Measurements from ENCODE around the gene PODNL1.
A peak's percentile ranks its signal among the peaks of the same experiment; 100 is the strongest.

Gene PODNL1

DNA sequence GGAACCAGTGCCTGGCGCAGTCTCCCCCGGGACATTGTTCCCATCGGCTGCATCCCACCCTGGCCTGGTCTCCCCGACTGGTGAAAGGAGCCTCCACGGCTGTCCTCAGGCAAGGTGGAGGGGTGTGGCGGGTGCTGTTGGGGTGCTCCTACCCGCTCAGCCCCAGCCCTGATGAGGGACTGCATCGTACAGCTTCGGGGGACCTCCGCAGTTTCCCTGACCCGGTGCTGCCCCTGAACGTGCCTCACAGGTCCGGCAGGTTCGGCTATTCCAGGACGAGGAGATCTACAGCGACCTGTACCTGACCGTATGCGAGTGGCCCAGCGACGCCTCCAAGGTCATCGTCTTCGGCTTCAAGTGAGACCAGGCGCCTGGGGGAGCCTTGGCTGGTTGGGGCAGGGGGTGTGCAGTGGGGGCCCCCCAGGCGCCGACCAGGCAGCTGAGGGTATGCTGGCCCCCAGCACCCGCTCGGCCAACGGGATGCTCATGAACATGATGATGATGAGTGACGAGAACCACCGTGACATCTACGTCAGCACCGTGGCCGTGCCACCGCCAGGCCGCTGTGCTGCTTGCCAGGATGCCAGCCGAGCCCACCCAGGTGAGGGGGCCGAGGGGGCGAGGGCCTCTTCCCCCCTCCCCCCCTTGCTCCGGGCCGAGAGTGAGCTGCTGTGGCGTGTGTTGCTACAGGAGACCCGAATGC is 17.6 kb upstream of the PODNL1 start:
- Histone ChIP-seq H4K8ac (ENCODE audit: low read depth, low read length) (no peak overlapping the region), H3K9me3 (ENCODE audit: insufficient read depth, low read depth, low read length) (no peaks in the 10 kb centered on the region), H3K27me3 (ENCODE audit: insufficient read depth, low read length) (no peaks in the 10 kb centered on the region), H3K4me1 (ENCODE audit: control insufficient read depth in 1 of 2, insufficient read depth in 2 of 2, low read length in 2 of 2) (peaks cover 6 to 10% of the 10 kb centered on the region in 2 experiments), H3K18ac (ENCODE audit: low read length) (no peak overlapping the region), H2BK5ac (ENCODE audit: low read depth, low read length, poor library complexity) (no peak overlapping the region), H2AFZ (ENCODE audit: insufficient read depth, low read length, poor library complexity) (no peak overlapping the region), H3K4ac (ENCODE audit: low read depth, low read length) (no peak overlapping the region), H2AK5ac (ENCODE audit: low read length) (no peak overlapping the region), H3K79me2 (ENCODE audit: control insufficient read depth, insufficient read depth, low read length, poor library complexity) (peaks cover 8% of the 10 kb centered on the region), H3K79me1 (ENCODE audit: low read length) (peaks cover 2% of the 10 kb centered on the region), H3K4me2 (ENCODE audit: low read length) (no peak overlapping the region), H4K91ac (ENCODE audit: low read depth, low read length) (no peak overlapping the region), H2BK12ac (ENCODE audit: low read length) (no peak overlapping the region), H3K4me3 (ENCODE audit: low read depth, low read length) (no peak overlapping the region), H2BK120ac (ENCODE audit: insufficient read depth, low read length, poor library complexity) (no peak overlapping the region), H3K36me3 (ENCODE audit: control insufficient read depth in 1 of 2, insufficient read depth in 2 of 2, low read length in 2 of 2) (peaks cover 55 to 60% of the 10 kb centered on the region in 2 experiments), H3K9ac (ENCODE audit: low read length) (no peak overlapping the region), H4K12ac (ENCODE audit: low read depth, low read length) (no peak overlapping the region), H3K23ac (ENCODE audit: low read length) (no peak overlapping the region), H3K14ac (ENCODE audit: low read length) (no peak overlapping the region), H3K27ac (ENCODE audit: low read depth, low read length) (no peak overlapping the region)
- no peak for DNase-seq
- WGBS (ENCODE audit: extremely low coverage, insufficient coverage, insufficient read length): no CpG with 5 or more reads among the region's 42 CpGs

DNA sequence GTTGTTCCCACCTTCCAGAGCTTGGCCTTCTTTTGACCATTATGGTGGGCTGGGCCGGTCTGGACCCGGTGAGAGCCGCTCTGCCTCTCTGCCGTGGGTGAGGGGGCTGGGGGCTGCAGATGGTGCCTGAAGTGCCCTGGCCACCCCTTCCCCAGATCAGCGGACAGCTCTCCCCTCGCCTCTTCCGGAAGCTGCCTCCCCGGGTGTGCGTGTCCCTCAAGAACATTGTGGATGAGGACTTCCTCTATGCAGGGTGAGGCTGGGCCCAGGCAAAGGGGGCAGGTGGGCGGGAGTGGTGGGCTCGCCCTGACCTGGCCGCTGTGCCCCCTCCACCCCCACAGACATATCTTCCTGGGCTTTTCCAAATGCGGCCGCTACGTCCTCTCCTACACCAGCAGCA is 16.0 kb upstream of the PODNL1 start:
- Histone ChIP-seq H2AFZ (ENCODE audit: insufficient read depth, low read length, poor library complexity) (no peak overlapping the region), H3K79me2 (ENCODE audit: control insufficient read depth, insufficient read depth, low read length, poor library complexity) (peaks cover 8% of the 10 kb centered on the region), H4K12ac (ENCODE audit: low read depth, low read length) (no peak overlapping the region), H3K9me3 (ENCODE audit: insufficient read depth, low read depth, low read length) (no peaks in the 10 kb centered on the region), H3K23ac (ENCODE audit: low read length) (no peak overlapping the region), H2BK12ac (ENCODE audit: low read length) (no peak overlapping the region), H3K79me1 (ENCODE audit: low read length) (peaks cover 2% of the 10 kb centered on the region), H3K4ac (ENCODE audit: low read depth, low read length) (no peak overlapping the region), H3K36me3 (ENCODE audit: control insufficient read depth in 1 of 2, insufficient read depth in 2 of 2, low read length in 2 of 2) (peaks cover 39 to 44% of the 10 kb centered on the region in 2 experiments), H2BK120ac (ENCODE audit: insufficient read depth, low read length, poor library complexity) (no peak overlapping the region), H3K18ac (ENCODE audit: low read length) (no peak overlapping the region), H3K14ac (ENCODE audit: low read length) (no peak overlapping the region), H3K4me1 (ENCODE audit: control insufficient read depth in 1 of 2, insufficient read depth in 2 of 2, low read length in 2 of 2) (peaks cover 6 to 8% of the 10 kb centered on the region in 2 experiments), H2BK5ac (ENCODE audit: low read depth, low read length, poor library complexity) (no peak overlapping the region), H2AK5ac (ENCODE audit: low read length) (no peak overlapping the region), H4K8ac (ENCODE audit: low read depth, low read length) (no peak overlapping the region), H3K9ac (ENCODE audit: low read length) (no peak overlapping the region), H4K91ac (ENCODE audit: low read depth, low read length) (no peak overlapping the region), H3K27ac (ENCODE audit: low read depth, low read length) (no peak overlapping the region), H3K4me2 (ENCODE audit: low read length) (no peak overlapping the region), H3K27me3 (ENCODE audit: insufficient read depth, low read length) (no peaks in the 10 kb centered on the region), H3K4me3 (ENCODE audit: low read depth, low read length) (no peak overlapping the region)
- no peak for DNase-seq
- WGBS (ENCODE audit: extremely low coverage, insufficient coverage, insufficient read length): no CpG with 5 or more reads among the region's 15 CpGs

DNA sequence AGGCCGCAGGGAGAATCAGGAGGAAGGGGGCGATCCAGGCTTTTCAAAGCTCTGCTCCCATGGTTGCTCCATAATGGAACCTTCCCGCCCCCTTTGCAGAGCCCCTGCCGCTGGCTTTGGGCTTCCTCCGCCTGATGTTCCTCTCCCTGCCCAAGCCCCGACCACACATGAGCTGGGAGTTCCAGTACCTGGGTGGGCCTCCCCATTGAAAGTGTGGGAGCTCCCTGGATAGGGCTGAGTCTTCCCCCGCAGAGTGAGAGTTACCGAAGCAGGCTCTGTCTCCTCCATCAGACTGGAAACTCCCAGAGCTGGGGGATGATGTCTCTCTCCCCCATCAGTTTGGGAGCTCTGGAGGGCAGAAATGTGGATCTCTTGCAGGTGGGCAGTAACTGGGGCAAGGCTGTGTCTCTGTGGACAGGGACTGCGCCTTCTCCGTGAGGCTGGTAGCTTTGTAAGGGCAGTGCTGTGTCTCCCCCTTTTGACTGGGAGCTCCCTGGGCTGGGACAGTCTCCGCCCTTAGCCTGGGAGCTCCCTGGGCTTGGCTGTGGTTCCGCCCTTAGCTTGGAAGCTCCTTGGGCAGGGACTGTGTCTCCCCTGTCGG is 14.8 kb upstream of the PODNL1 start:
- Histone ChIP-seq H4K12ac (ENCODE audit: low read depth, low read length) (peak overlapping the region; percentile 68), H4K91ac (ENCODE audit: low read depth, low read length) (peak overlapping the region; percentile 41), H3K79me2 (ENCODE audit: control insufficient read depth, insufficient read depth, low read length, poor library complexity) (peaks cover 8% of the 10 kb centered on the region), H4K8ac (ENCODE audit: low read depth, low read length) (peak overlapping the region; percentile 41), H3K18ac (ENCODE audit: low read length) (peak overlapping the region; percentile 55), H2AFZ (ENCODE audit: insufficient read depth, low read length, poor library complexity) (no peak overlapping the region), H2BK5ac (ENCODE audit: low read depth, low read length, poor library complexity) (peak overlapping the region; percentile 3), H3K36me3 (ENCODE audit: control insufficient read depth in 1 of 2, insufficient read depth in 2 of 2, low read length in 2 of 2) (peaks cover 27 to 33% of the 10 kb centered on the region in 2 experiments), H3K27me3 (ENCODE audit: insufficient read depth, low read length) (no peaks in the 10 kb centered on the region), H3K14ac (ENCODE audit: low read length) (peak overlapping the region; percentile 76), H2BK120ac (ENCODE audit: insufficient read depth, low read length, poor library complexity) (no peak overlapping the region), H2BK12ac (ENCODE audit: low read length) (peak overlapping the region; percentile 3), H3K4me2 (ENCODE audit: low read length) (peak overlapping the region; percentile 66), H3K4me1 (ENCODE audit: control insufficient read depth in 1 of 2, insufficient read depth in 2 of 2, low read length in 2 of 2) (peaks cover 6 to 8% of the 10 kb centered on the region in 2 experiments), H3K9ac (ENCODE audit: low read length) (peak overlapping the region; percentile 1), H3K79me1 (ENCODE audit: low read length) (peaks cover 2% of the 10 kb centered on the region), H3K9me3 (ENCODE audit: insufficient read depth, low read depth, low read length) (no peaks in the 10 kb centered on the region), H3K4me3 (ENCODE audit: low read depth, low read length) (peak overlapping the region; percentile 98), H3K23ac (ENCODE audit: low read length) (no peak overlapping the region), H3K27ac (ENCODE audit: low read depth, low read length) (no peak overlapping the region), H2AK5ac (ENCODE audit: low read length) (peak overlapping the region; percentile 45), H3K4ac (ENCODE audit: low read depth, low read length) (peak overlapping the region; percentile 92)
- WGBS (ENCODE audit: extremely low coverage, insufficient coverage, insufficient read length): no CpG with 5 or more reads among the region's 13 CpGs
- no peak for DNase-seq

GRCh38 chr19:13952154-13952930 is 14.1 kb upstream of the PODNL1 start, which contains the start of gene DCAF15:
DCAF15 (plus strand) TSS chr19:13952509; CDS start chr19:13952513, 4 bp downstream.
- peak within 1 kb of the TSS; percentile 99 for H4K91ac ChIP-seq (ENCODE audit: low read depth, low read length)
- H3K36me3 ChIP-seq (ENCODE audit: control insufficient read depth in 1 of 2, insufficient read depth in 2 of 2, low read length in 2 of 2): peaks cover 24 to 27% of the 10 kb centered on the region in 2 experiments
- H3K14ac ChIP-seq (ENCODE audit: low read length): peak within 1 kb of the TSS; percentile 100
- no peaks in the 10 kb centered on the region for H3K27me3 ChIP-seq (ENCODE audit: insufficient read depth, low read length)
- peak within 1 kb of the TSS; percentile 66 for H3K4me2 ChIP-seq (ENCODE audit: low read length)
- H2AFZ ChIP-seq (ENCODE audit: insufficient read depth, low read length, poor library complexity): peak within 1 kb of the TSS; percentile 98
- peak within 1 kb of the TSS; percentile 100 for H4K8ac ChIP-seq (ENCODE audit: low read depth, low read length)
- H3K9ac ChIP-seq (ENCODE audit: low read length): peak within 1 kb of the TSS; percentile 84
- peak within 1 kb of the TSS; percentile 98 for H2BK5ac ChIP-seq (ENCODE audit: low read depth, low read length, poor library complexity)
- H3K79me2 ChIP-seq (ENCODE audit: control insufficient read depth, insufficient read depth, low read length, poor library complexity): peaks cover 8% of the 10 kb centered on the region
- peak within 1 kb of the TSS; percentile 100 for H3K18ac ChIP-seq (ENCODE audit: low read length)
- peak within 1 kb of the TSS; percentile 100 for H2BK120ac ChIP-seq (ENCODE audit: insufficient read depth, low read length, poor library complexity)
- peak within 1 kb of the TSS; percentile 98 for H3K4me3 ChIP-seq (ENCODE audit: low read depth, low read length)
- peak; percentile 100 for DNase-seq
- H2AK5ac ChIP-seq (ENCODE audit: low read length): peak within 1 kb of the TSS; percentile 83
- H3K27ac ChIP-seq (ENCODE audit: low read depth, low read length): peak within 1 kb of the TSS; percentile 29
- peak within 1 kb of the TSS; percentile 3 for H2BK12ac ChIP-seq (ENCODE audit: low read length)
- H3K79me1 ChIP-seq (ENCODE audit: low read length): peaks cover 2% of the 10 kb centered on the region
- peak within 1 kb of the TSS; percentile 99 for H3K4ac ChIP-seq (ENCODE audit: low read depth, low read length)
- H3K4me1 ChIP-seq (ENCODE audit: control insufficient read depth in 1 of 2, insufficient read depth in 2 of 2, low read length in 2 of 2): peaks cover 6 to 8% of the 10 kb centered on the region in 2 experiments
- H4K12ac ChIP-seq (ENCODE audit: low read depth, low read length): peak within 1 kb of the TSS; percentile 100
- no CpG with 5 or more reads among the region's 65 CpGs for WGBS (ENCODE audit: extremely low coverage, insufficient coverage, insufficient read length)
- H3K23ac ChIP-seq (ENCODE audit: low read length): no peak within 1 kb of the TSS
- H3K9me3 ChIP-seq (ENCODE audit: insufficient read depth, low read depth, low read length): no peaks in the 10 kb centered on the region
